Measurements from ENCODE around the gene PPP2R3B.

DNA sequence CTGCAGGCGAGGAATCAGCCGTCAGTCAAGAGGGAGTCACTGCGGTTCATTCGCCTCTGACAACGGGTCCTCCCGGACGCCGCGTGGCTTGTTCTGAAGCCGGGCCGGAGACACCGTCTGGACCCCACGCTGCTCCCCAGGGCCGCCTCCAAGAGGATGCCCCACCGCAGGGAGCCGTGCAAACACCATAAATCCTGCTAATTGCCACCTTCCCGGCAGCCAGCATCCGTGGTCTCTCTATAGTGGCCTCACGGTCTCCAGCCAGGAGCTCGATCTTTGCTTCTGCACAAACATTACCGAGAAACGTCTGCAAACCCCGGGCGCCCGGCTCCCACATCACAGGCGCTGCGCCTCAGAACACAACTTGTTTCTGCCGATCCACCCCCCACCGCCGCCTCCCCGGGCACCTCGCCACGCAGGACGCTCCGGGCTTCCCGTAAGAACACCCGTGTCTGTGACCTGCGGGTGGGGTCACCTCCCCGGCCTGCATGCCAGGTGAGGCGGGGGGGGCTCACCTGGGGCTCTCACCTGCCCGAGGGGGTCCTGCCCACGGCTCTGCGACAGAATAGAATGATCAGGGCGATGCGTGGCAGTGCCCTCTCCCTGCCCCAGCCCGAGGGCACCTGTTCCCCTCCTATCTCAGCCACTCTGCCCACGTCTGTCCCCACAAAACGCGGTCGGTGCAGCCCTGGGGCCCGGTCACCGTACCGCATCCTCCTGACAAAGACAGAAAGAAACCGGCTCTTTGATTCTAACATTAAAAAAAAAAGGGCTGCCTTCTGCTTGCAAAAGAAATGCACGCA is 32.4 kb upstream of the PPP2R3B start:
- TF ChIP-seq, protein P1, sequence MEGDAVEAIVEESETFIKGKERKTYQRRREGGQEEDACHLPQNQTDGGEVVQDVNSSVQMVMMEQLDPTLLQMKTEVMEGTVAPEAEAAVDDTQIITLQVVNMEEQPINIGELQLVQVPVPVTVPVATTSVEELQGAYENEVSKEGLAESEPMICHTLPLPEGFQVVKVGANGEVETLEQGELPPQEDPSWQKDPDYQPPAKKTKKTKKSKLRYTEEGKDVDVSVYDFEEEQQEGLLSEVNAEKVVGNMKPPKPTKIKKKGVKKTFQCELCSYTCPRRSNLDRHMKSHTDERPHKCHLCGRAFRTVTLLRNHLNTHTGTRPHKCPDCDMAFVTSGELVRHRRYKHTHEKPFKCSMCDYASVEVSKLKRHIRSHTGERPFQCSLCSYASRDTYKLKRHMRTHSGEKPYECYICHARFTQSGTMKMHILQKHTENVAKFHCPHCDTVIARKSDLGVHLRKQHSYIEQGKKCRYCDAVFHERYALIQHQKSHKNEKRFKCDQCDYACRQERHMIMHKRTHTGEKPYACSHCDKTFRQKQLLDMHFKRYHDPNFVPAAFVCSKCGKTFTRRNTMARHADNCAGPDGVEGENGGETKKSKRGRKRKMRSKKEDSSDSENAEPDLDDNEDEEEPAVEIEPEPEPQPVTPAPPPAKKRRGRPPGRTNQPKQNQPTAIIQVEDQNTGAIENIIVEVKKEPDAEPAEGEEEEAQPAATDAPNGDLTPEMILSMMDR (conservative IDR thresholded peaks at IDR 0.05; ENCODE audit: low read depth, low read length): no peak
- no peak for TF ChIP-seq CEBPB (IDR thresholded peaks at IDR 0.05; ENCODE audit: low read depth, low read length)
- TF ChIP-seq RFX5 (IDR thresholded peaks at IDR 0.05; ENCODE audit: low read depth, low read length): no peak
- TF ChIP-seq POLR2A (IDR thresholded peaks at IDR 0.05; ENCODE audit: low read depth, low read length): no peak
- TF ChIP-seq MXI1 (IDR thresholded peaks at IDR 0.05; ENCODE audit: borderline replicate concordance, low read depth, low read length): no peak
- TF ChIP-seq, protein P2, sequence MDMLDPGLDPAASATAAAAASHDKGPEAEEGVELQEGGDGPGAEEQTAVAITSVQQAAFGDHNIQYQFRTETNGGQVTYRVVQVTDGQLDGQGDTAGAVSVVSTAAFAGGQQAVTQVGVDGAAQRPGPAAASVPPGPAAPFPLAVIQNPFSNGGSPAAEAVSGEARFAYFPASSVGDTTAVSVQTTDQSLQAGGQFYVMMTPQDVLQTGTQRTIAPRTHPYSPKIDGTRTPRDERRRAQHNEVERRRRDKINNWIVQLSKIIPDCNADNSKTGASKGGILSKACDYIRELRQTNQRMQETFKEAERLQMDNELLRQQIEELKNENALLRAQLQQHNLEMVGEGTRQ (IDR thresholded peaks at IDR 0.05; ENCODE audit: low read depth, low read length): no peak
- no peak for TF ChIP-seq SMC3 (IDR thresholded peaks at IDR 0.05; ENCODE audit: low read depth, low read length)
- no peak for TF ChIP-seq MAZ (IDR thresholded peaks at IDR 0.05; ENCODE audit: borderline replicate concordance, low read depth, low read length)
- TF ChIP-seq RAD21 (IDR thresholded peaks at IDR 0.05; ENCODE audit: low read length): no peak
- TF ChIP-seq BHLHE40 (IDR thresholded peaks at IDR 0.05; ENCODE audit: low read depth, low read length): no peak
- no peak for TF ChIP-seq CHD1 (IDR thresholded peaks at IDR 0.05; ENCODE audit: low read depth, low read length)
